Heart right ventricle (tissue), 16 donors: ENCODE results near the gene OR1L1. TPM values are rescaled to one million over a fixed set of nuclear protein-coding genes. Genes with fewer than 3 reads are reported as not detected.

ENCODE experiments used
- ATAC-seq, 8 donors: fragments of 200-7000 bp; cut with Tn5 transposase; one replicate each; pipeline ENCODE4 v1.9.1; 2020; ENCODE audit warnings: mild to moderate bottlenecking in 8 of 8, moderate library complexity in 8 of 8, moderate number of reproducible peaks in 1 of 8
- DNase-seq, 2 donors: peaks; one replicate each; pipeline ENCODE4 v3.0.0-alpha.2; 2020
- H3K27ac ChIP-seq, 10 donors: fragments of 200-600 bp; sonication (generic) in 2 of 10; one replicate each; pipeline versions ENCODE4 v1.5.0 to v1.8.0; 2020 to 2022; ENCODE audit warnings: mild to moderate bottlenecking in 3 of 10
- H3K27me3 ChIP-seq, 7 donors: fragments of 200-600 bp; one replicate each; pipeline ENCODE4 v1.8.0; 2021 to 2022; ENCODE audit warnings: mild to moderate bottlenecking in 2 of 7
- H3K36me3 ChIP-seq, 9 donors: fragments of 200-600 bp; sonication (generic) in 1 of 9; one replicate each; pipeline versions ENCODE4 v1.5.0 to v1.8.0; 2020 to 2022; ENCODE audit warnings: mild to moderate bottlenecking in 2 of 9
- H3K4me1 ChIP-seq, 9 donors: fragments of 200-600 bp; sonication (generic) in 1 of 9; one replicate each; pipeline versions ENCODE4 v1.5.0 to v1.8.0; 2020 to 2022; ENCODE audit warnings: mild to moderate bottlenecking in 4 of 9
- H3K4me3 ChIP-seq, 10 donors: fragments of 200-600 bp; sonication (generic) in 2 of 10; one replicate each; pipeline versions ENCODE4 v1.5.0 to v1.8.0; 2020 to 2022; ENCODE audit warnings: mild to moderate bottlenecking in 7 of 10, moderate library complexity in 2 of 10
- H3K9me3 ChIP-seq, 11 donors: fragments of 200-600 bp in 10 of 11; sonication (generic) in 2 of 11; one replicate each; pipeline versions ENCODE4 v1.5.0 to v1.8.0; 2013 to 2022; ENCODE audit warnings: mild to moderate bottlenecking in 2 of 11, control low read depth in 1 of 11, moderate library complexity in 1 of 11
- CTCF ChIP-seq, 9 donors: fragments of 200-600 bp; sonication (generic) in 2 of 9; IDR thresholded peaks; one replicate each; pipeline versions ENCODE4 v1.5.0 to v1.8.0; 2021 to 2022; ENCODE audit warnings: antibody characterized with exemption in 9 of 9, mild to moderate bottlenecking in 5 of 9, moderate library complexity in 1 of 9
- WGBS, 2 donors: extraction: QIAGEN DNeasy Blood & Tissue Kit; methylation state at CpG; one replicate each; pipeline ENCODE4 v1.1.7; 2013; ENCODE audit warnings: inconsistent platforms in 1 of 2; 5-methylcytosine and 5-hydroxymethylcytosine counted together
- intact Hi-C, 10 donors: fragments of 100-400 bp; cut with DNase I; formaldehyde crosslinking; loops; one replicate each; pipeline versions ENCODE4 v1.11.1 to v1.14.2; 2022
- long read RNA-seq, 3 donors: library from polyadenylated mRNA; unstranded; transcript quantifications; one replicate each; pipeline ENCODE4 v2.0.0, GENCODE V29; 2020 to 2021
- polyA plus RNA-seq, 2 donors: library from polyadenylated mRNA; stranded (reverse); fragments of 200-250 nt; gene quantifications; one replicate each; pipeline ENCODE4 v1.2.3, GENCODE V29; 2013
- total RNA-seq, 10 donors: library from RNA; stranded (reverse); fragmentation: NEBNext Ultra II Directional in 3 of 10; extraction: Animal tissue kit (Norgen Biotek cat#: 25700) in 3 of 10; gene quantifications; one replicate each; pipeline versions ENCODE4 v1.2.1 to v1.2.4, GENCODE V29; 2021 to 2023
- donor health status: Arrhythmogenic right ventricular cardiomyopathy.
- donor health status: ischemic (EF 13 %, LVEDD 7.1; RV severe dilation, severe dysfunction).
- donor health status: healthy with polysubstance abuse.
- donor health status: DM: no; HTN: yes; CAD: no.
- donor health status: DM: no; HTN: no; CAD: no.
- donor health status: ischemic (EF 25% LVEDD 6.9; RV normal size, moderate dysfunction).
- donor health status: ischemic (EF 25% LVEDD 5.7; RV mildly dilated, moderate dysfunction).
- donor health status: healthy.
- donor health status: DM: yes; HTN: yes; CAD: no.
- donor health status: Ischemic cardiomyopathy.
- donor health status: ischemic (EF 35%, LVEDD 5.7; RV mildly dilated, moderate dysfunction).
- donor health status: nonischemic (EF 11% LVEDD 7.7; RV severe dilation, severe dysfunction).
- donor health status: DM: yes; HTN: yes; CAD: no.
- donor health status: PGD.
- donor health status: ischemic (EF 29% LVEDD 5.4; RV normal size, mild dysfunction).
- donor health status: nonischemic (EF 23%, LVEDD 6.1; RV moderate dilation, normal function).

The OR1L1 gene
- not detected for total RNA-seq
- polyA plus RNA-seq, result not detected
- long read RNA-seq, donor 1, result 0 reads
- long read RNA-seq, donor 2, result 0 reads
- long read RNA-seq, donor 3, result 0 reads

- H3K9me3 ChIP-seq, result peaks cover 0 to 6% (median 0%) of the 10 kb centered on the region in 11 donors
- no peak within 1 kb of the TSS for H3K27ac ChIP-seq
- no peak for DNase-seq
- H3K36me3 ChIP-seq, result no peaks in the 10 kb centered on the region
- 46 to 50% methylated on average over 2 of the region's 2 CpGs for whole genome bisulfite sequencing, 2 donors
- ATAC-seq, result no peak
- no peak for TF ChIP-seq CTCF (IDR thresholded peaks at IDR 0.05)
- H3K4me3 ChIP-seq, result no peak within 1 kb of the TSS
- H3K27me3 ChIP-seq, result peaks cover 0 to 3% (median 0%) of the 10 kb centered on the region in 7 donors
- H3K4me1 ChIP-seq, result no peaks in the 10 kb centered on the region
- intact Hi-C loops, result no loop called here
These were observed at the start of gene OR1L1 for GRCh38 chr9:122661416-122661815. OR1L1 (plus strand) TSS chr9:122661716; CDS start chr9:122661716, 0 bp downstream.

- no peak within 1 kb of the TSS for H3K4me3 ChIP-seq
- DNase-seq, result no peak
- 91 to 93% methylated on average over 1 of the region's 1 CpG for WGBS, 2 donors
- no peak for ATAC-seq
- H3K9me3 ChIP-seq, result peaks cover 0 to 11% (median 0%) of the 10 kb centered on the region in 11 donors
- no peaks in the 10 kb centered on the region for H3K27me3 ChIP-seq
- H3K27ac ChIP-seq, result no peak within 1 kb of the TSS
- intact Hi-C loops, result no loop called here
- no peaks in the 10 kb centered on the region for H3K4me1 ChIP-seq
- no peak for TF ChIP-seq CTCF (IDR thresholded peaks at IDR 0.05)
- H3K36me3 ChIP-seq, result no peaks in the 10 kb centered on the region
These were observed 47.2 kb upstream of the OR1L1 start, which contains the start of gene OR1Q1 for GRCh38 chr9:122614362-122614761. OR1Q1 (plus strand) TSS chr9:122614738; CDS start chr9:122614738, 0 bp downstream.

GRCh38 chr9:122619996-122620395 is 41.5 kb upstream of the OR1L1 start:
- Histone ChIP-seq H3K9me3 (peaks cover 0 to 11% (median 0%) of the 10 kb centered on the region in 11 donors), H3K4me1 (no peaks in the 10 kb centered on the region), H3K27me3 (no peaks in the 10 kb centered on the region), H3K27ac (no peak overlapping the region), H3K36me3 (no peaks in the 10 kb centered on the region), H3K4me3 (no peak overlapping the region)
- no peak for DNase-seq
- intact Hi-C loops, result no loop called here
- no peak for ATAC-seq
- no peak for TF ChIP-seq CTCF (IDR thresholded peaks at IDR 0.05)
- 49 to 56% methylated on average over 7 of the region's 7 CpGs for WGBS, 2 donors

- ATAC-seq (no peak), DNase-seq (no peak)
- Histone ChIP-seq H3K27me3 (no peaks in the 10 kb centered on the region), H3K4me3 (no peak overlapping the region), H3K36me3 (no peaks in the 10 kb centered on the region), H3K4me1 (no peaks in the 10 kb centered on the region), H3K27ac (no peak overlapping the region), H3K9me3 (peaks cover 0 to 38% (median 8%) of the 10 kb centered on the region in 11 donors)
- no peak for TF ChIP-seq CTCF (IDR thresholded peaks at IDR 0.05)
- intact Hi-C loops, result no loop called here
- WGBS, 2 donors, result 27 to 40% methylated on average over 2 of the region's 2 CpGs
These were observed 19.3 kb upstream of the OR1L1 start for GRCh38 chr9:122642226-122642625.
